ENCODE results near the gene PKN2. TPM values are rescaled to one million over a fixed set of nuclear protein-coding genes. Genes with fewer than 3 reads are reported as not detected.

PKN2 gene
- total and polyA plus RNA-seq, 2 experiments from 2014 or later = 14.6 to 29.4 TPM

- Mint-ChIP-seq H3K36me3 (ENCODE audit: low read depth) (peaks cover 60% of the 10 kb centered on the region), H3K27ac (0 out of 2 replicates have a peak overlapping the region, but pooled peaks have one; percentile 61), H3K4me1 (no peaks in the 10 kb centered on the region; the same call in 2 of the 3 replicates), H3K4me3 (no peak overlapping the region), H3K27me3 (ENCODE audit: insufficient read depth, low read depth, poor library complexity) (no peaks in the 10 kb centered on the region), H3K9me3 (peaks cover 23% of the 10 kb centered on the region)
- TF ChIP-seq ZNF331 (CRISPR knock-in tag; IDR thresholded peaks at IDR 0.05; ENCODE audit: low read depth) = no peak
- TF ChIP-seq EZH2 (IDR thresholded peaks at IDR 0.05; ENCODE audit: low read depth, unreplicated experiment) = no peak
- no peak for TF ChIP-seq NANOG (IDR thresholded peaks at IDR 0.05; ENCODE audit: borderline replicate concordance)
- no peak for TF ChIP-seq POLR2AphosphoS5 (IDR thresholded peaks at IDR 0.05; ENCODE audit: low read depth)
- no peak for TF ChIP-seq REST (IDR thresholded peaks at IDR 0.05; ENCODE audit: unreplicated experiment)
- no peak for TF ChIP-seq CREB1 (CRISPR knock-in tag; IDR thresholded peaks at IDR 0.05; ENCODE audit: low read depth)
- TF ChIP-seq, protein P1, sequence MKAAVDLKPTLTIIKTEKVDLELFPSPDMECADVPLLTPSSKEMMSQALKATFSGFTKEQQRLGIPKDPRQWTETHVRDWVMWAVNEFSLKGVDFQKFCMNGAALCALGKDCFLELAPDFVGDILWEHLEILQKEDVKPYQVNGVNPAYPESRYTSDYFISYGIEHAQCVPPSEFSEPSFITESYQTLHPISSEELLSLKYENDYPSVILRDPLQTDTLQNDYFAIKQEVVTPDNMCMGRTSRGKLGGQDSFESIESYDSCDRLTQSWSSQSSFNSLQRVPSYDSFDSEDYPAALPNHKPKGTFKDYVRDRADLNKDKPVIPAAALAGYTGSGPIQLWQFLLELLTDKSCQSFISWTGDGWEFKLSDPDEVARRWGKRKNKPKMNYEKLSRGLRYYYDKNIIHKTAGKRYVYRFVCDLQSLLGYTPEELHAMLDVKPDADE (IDR thresholded peaks at IDR 0.05) = no peak
- no peak for TF ChIP-seq STAT1 (IDR thresholded peaks at IDR 0.05; ENCODE audit: unreplicated experiment)
- no peak for TF ChIP-seq ZNF114 (CRISPR knock-in tag; IDR thresholded peaks at IDR 0.05)
- Histone ChIP-seq H2AFZ (no peak overlapping the region), H3K4me3 (no peak overlapping the region), H3K4me1 (ENCODE audit: insufficient read depth) (no peaks in the 10 kb centered on the region), H3K4me2 (no peak overlapping the region), H3K36me3 (ENCODE audit: insufficient read depth) (peaks cover 27% of the 10 kb centered on the region), H3K27ac (ENCODE audit: low read depth) (peak overlapping the region; percentile 17; the same call in 1 of the 2 replicates), H3K27me3 (ENCODE audit: insufficient read depth) (no peaks in the 10 kb centered on the region), H3K9me2 (ENCODE audit: insufficient read depth) (no peaks in the 10 kb centered on the region), H3F3A (replicated peaks; ENCODE audit: low read depth) (no peaks in the 10 kb centered on the region), H4K20me1 (replicated peaks; ENCODE audit: insufficient read depth) (no peaks in the 10 kb centered on the region), H3K79me2 (replicated peaks; ENCODE audit: insufficient read depth) (no peaks in the 10 kb centered on the region)
- ATAC-seq = no peak
- no peak for DNase-seq (ENCODE audit: low spot score)
Measured at GRCh38 chr1:88802404-88802803, 118.3 kb downstream of the PKN2 start.

DNA sequence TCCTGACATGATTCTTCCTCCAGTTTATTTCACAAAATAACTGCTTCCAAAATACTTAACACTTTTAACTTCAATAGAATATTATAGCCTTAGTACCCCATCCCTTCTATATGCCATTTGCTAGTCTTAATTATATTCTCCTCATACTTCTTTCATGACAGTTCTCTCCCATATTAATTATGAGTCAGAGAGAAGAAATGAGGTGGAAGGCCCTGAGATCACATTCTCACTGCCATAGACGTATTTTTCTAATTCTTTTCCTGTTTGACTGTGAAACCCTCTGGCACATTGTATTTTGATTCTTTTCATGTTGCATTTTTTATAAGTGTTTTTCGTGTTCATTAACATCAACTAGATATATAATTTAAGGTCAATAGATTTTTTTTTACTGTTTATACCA lies 118.9 kb downstream of the PKN2 start:
- Histone ChIP-seq H3K27me3 (ENCODE audit: insufficient read depth) (no peaks in the 10 kb centered on the region), H3K27ac (ENCODE audit: low read depth) (no peak overlapping the region), H2AFZ (no peak overlapping the region), H3K4me1 (ENCODE audit: insufficient read depth) (no peaks in the 10 kb centered on the region), H3K4me3 (no peak overlapping the region), H3K79me2 (replicated peaks; ENCODE audit: insufficient read depth) (no peaks in the 10 kb centered on the region), H3K36me3 (ENCODE audit: insufficient read depth) (peaks cover 28% of the 10 kb centered on the region), H3F3A (replicated peaks; ENCODE audit: low read depth) (no peaks in the 10 kb centered on the region), H3K4me2 (no peak overlapping the region), H4K20me1 (replicated peaks; ENCODE audit: insufficient read depth) (no peaks in the 10 kb centered on the region), H3K9me2 (ENCODE audit: insufficient read depth) (no peaks in the 10 kb centered on the region)
- H3K27me3 Mint-ChIP-seq (ENCODE audit: insufficient read depth, low read depth, poor library complexity) = no peaks in the 10 kb centered on the region
- no peak for TF ChIP-seq JUNB (IDR thresholded peaks at IDR 0.05; ENCODE audit: unreplicated experiment)
- no peak overlapping the region for H3K4me3 Mint-ChIP-seq
- DNase-seq (ENCODE audit: low spot score) (no peak), ATAC-seq (no peak)
- peaks cover 23% of the 10 kb centered on the region for H3K9me3 Mint-ChIP-seq
- peaks cover 58% of the 10 kb centered on the region for H3K36me3 Mint-ChIP-seq (ENCODE audit: low read depth)
- H3K27ac Mint-ChIP-seq = no peak overlapping the region
- no peaks in the 10 kb centered on the region; the same call in 2 of the 3 replicates for H3K4me1 Mint-ChIP-seq

Measured in GM23338 (cell line).